ENCODE data around the gene SLC46A2. TPM values are rescaled to one million over a fixed set of nuclear protein-coding genes. Genes with fewer than 3 reads are reported as not detected.

Gene SLC46A2
- polyA plus RNA-seq, 1 donor, result 0.12 TPM

Other genes starting within 250 kb of the SLC46A2 start
- 35.7 TPM for gene INIP, start 172.8 kb downstream of the SLC46A2 start, polyA plus RNA-seq (ENCODE audit: insufficient read length)
- gene SNX30, start 140.1 kb downstream of the SLC46A2 start, polyA plus RNA-seq (ENCODE audit: insufficient read length), result 22.2 TPM
- gene ZNF883, start 121.3 kb upstream of the SLC46A2 start, polyA plus RNA-seq (ENCODE audit: insufficient read length), result 11.1 TPM
- gene ZFP37, start 165.8 kb upstream of the SLC46A2 start, polyA plus RNA-seq (ENCODE audit: insufficient read length), result 13.8 TPM